ENCODE data around the gene MAN1A1. TPM values are rescaled to one million over a fixed set of nuclear protein-coding genes. Genes with fewer than 3 reads are reported as not detected.

The MAN1A1 gene
- polyA plus RNA-seq, 1 donor (not counting 4 experiments of a cell fraction or from before 2014, with no cell fraction given) = 20.2 TPM

GRCh38 chr6:119161438-119161837 lies 188.1 kb downstream of the MAN1A1 start:
- peaks cover 7% of the 10 kb centered on the region for H3K27me3 ChIP-seq (ENCODE audit: control insufficient read depth, extremely low read depth, insufficient read depth, low read length)
- no peaks in the 10 kb centered on the region for H4K20me1 ChIP-seq (ENCODE audit: control insufficient read depth, extremely low read depth, insufficient read depth, low read length)
- H3K9me1 ChIP-seq (ENCODE audit: control insufficient read depth, extremely low read depth, insufficient read depth, low read length) = no peaks in the 10 kb centered on the region
- H3K4me3 ChIP-seq (ENCODE audit: control insufficient read depth in 2 of 3, extremely low read depth in 1 of 3, insufficient read depth in 2 of 3, low read depth in 1 of 3, low read length in 3 of 3) = no peak overlapping the region
- no peak overlapping the region for H2AFZ ChIP-seq (ENCODE audit: control insufficient read depth, low read length)
- H3K27ac ChIP-seq (ENCODE audit: control insufficient read depth, insufficient read depth, low read length) = no peak overlapping the region
- no peaks in the 10 kb centered on the region for H3K79me2 ChIP-seq (ENCODE audit: control insufficient read depth, insufficient read depth, low read length)
- H3K36me3 ChIP-seq (ENCODE audit: control insufficient read depth in 2 of 2, extremely low read depth in 1 of 2, insufficient read depth in 2 of 2, low read length in 2 of 2) = no peaks in the 10 kb centered on the region
- dilution Hi-C loops (cut with MboI; ENCODE audit: extremely low pct_ligation_motif_present, low sequenced_read_pairs) = no loop called here
- DNase-seq (ENCODE audit: low read depth, low spot score) (no peak), FAIRE-seq (no peak)
- no peaks in the 10 kb centered on the region for H3K4me1 ChIP-seq (ENCODE audit: control insufficient read depth, extremely low read depth, insufficient read depth, low read length)
- no peak overlapping the region for H3K9ac ChIP-seq (ENCODE audit: control insufficient read depth, extremely low read depth, insufficient read depth, low read length)
- no peaks in the 10 kb centered on the region for H3K9me3 ChIP-seq (ENCODE audit: control insufficient read depth, low read depth, low read length)
- no peak overlapping the region for H3K4me2 ChIP-seq (ENCODE audit: control insufficient read depth, extremely low read depth, insufficient read depth, low read depth, low read length)
- no peak for TF ChIP-seq CTCF (optimal IDR thresholded peaks at IDR 0.05 in 1 of 3, IDR thresholded peaks at IDR 0.05 in 1 of 3, conservative IDR thresholded peaks at IDR 0.05 in 1 of 3; ENCODE audit: extremely low read depth in 1 of 3, insufficient read depth in 2 of 3, low read length in 3 of 3)
- no peak for TF ChIP-seq EZH2 (IDR thresholded peaks at IDR 0.05; ENCODE audit: low read length)

- no peaks in the 10 kb centered on the region for H3K9me1 ChIP-seq (ENCODE audit: control insufficient read depth, extremely low read depth, insufficient read depth, low read length)
- H3K27me3 ChIP-seq (ENCODE audit: control insufficient read depth, extremely low read depth, insufficient read depth, low read length) = peaks cover 3% of the 10 kb centered on the region
- no peaks in the 10 kb centered on the region for H4K20me1 ChIP-seq (ENCODE audit: control insufficient read depth, extremely low read depth, insufficient read depth, low read length)
- FAIRE-seq = no peak
- TF ChIP-seq CTCF (optimal IDR thresholded peaks at IDR 0.05 in 1 of 3, IDR thresholded peaks at IDR 0.05 in 1 of 3, conservative IDR thresholded peaks at IDR 0.05 in 1 of 3; ENCODE audit: extremely low read depth in 1 of 3, insufficient read depth in 2 of 3, low read length in 3 of 3) (no peak), EZH2 (IDR thresholded peaks at IDR 0.05; ENCODE audit: low read length) (no peak)
- no peak overlapping the region for H3K4me3 ChIP-seq (ENCODE audit: control insufficient read depth in 2 of 3, extremely low read depth in 1 of 3, insufficient read depth in 2 of 3, low read depth in 1 of 3, low read length in 3 of 3)
- no peaks in the 10 kb centered on the region for H3K36me3 ChIP-seq (ENCODE audit: control insufficient read depth in 2 of 2, extremely low read depth in 1 of 2, insufficient read depth in 2 of 2, low read length in 2 of 2)
- no peak overlapping the region for H3K27ac ChIP-seq (ENCODE audit: control insufficient read depth, insufficient read depth, low read length)
- H3K4me2 ChIP-seq (ENCODE audit: control insufficient read depth, extremely low read depth, insufficient read depth, low read depth, low read length) = no peak overlapping the region
- H2AFZ ChIP-seq (ENCODE audit: control insufficient read depth, low read length) = no peak overlapping the region
- dilution Hi-C loops (cut with MboI; ENCODE audit: extremely low pct_ligation_motif_present, low sequenced_read_pairs) = no loop called here
- H3K79me2 ChIP-seq (ENCODE audit: control insufficient read depth, insufficient read depth, low read length) = no peaks in the 10 kb centered on the region
- DNase-seq (ENCODE audit: low read depth, low spot score) = no peak
- H3K9ac ChIP-seq (ENCODE audit: control insufficient read depth, extremely low read depth, insufficient read depth, low read length) = no peak overlapping the region
- no peaks in the 10 kb centered on the region for H3K4me1 ChIP-seq (ENCODE audit: control insufficient read depth, extremely low read depth, insufficient read depth, low read length)
- H3K9me3 ChIP-seq (ENCODE audit: control insufficient read depth, low read depth, low read length) = no peaks in the 10 kb centered on the region
Measured at GRCh38 chr6:119160911-119161310, 188.7 kb downstream of the MAN1A1 start.

Data from keratinocyte (primary cell).